HCEC 1CT (cell line): Measurements from ENCODE around the gene ADAMTS5.

Experiments used
- DNase-seq: peaks from one replicate; pipeline ENCODE4 v3.0.0-alpha.2; 2017

The ADAMTS5 gene

GRCh38 chr21:26884436-26884835 is 82.5 kb downstream of the ADAMTS5 start:
- DNase-seq = no peak

GRCh38 chr21:26883768-26884167 is 83.1 kb downstream of the ADAMTS5 start:
- DNase-seq = no peak

- peak; percentile 42 for DNase-seq
These were observed 85.2 kb downstream of the ADAMTS5 start for GRCh38 chr21:26881504-26882228.

- DNase-seq = no peak
These were observed 89.9 kb downstream of the ADAMTS5 start for GRCh38 chr21:26877018-26877417.

- DNase-seq = no peak
These were observed 92.5 kb downstream of the ADAMTS5 start for GRCh38 chr21:26874347-26874746.
